Esophagus mucosa (tissue), 1 donor: ENCODE results near the gene ST6GAL1. TPM values are rescaled to one million over a fixed set of nuclear protein-coding genes. Genes with fewer than 3 reads are reported as not detected.

Experiments used
- total RNA-seq: library from RNA; stranded (reverse); gene quantifications from one replicate; pipeline ENCODE4 v1.2.4, GENCODE V29; 2023
- donor health status: DM: yes; HTN: yes; CAD: no.

ST6GAL1 gene
- total RNA-seq, 1 donor from 2014 or later: 13.2 TPM

Other genes with a start within 250 kb of the ST6GAL1 start
- not detected for gene KNG1, start 213.2 kb upstream of the ST6GAL1 start, total RNA-seq
- 118 TPM for gene EIF4A2, start 146.9 kb upstream of the ST6GAL1 start, total RNA-seq
- 18.2 TPM for gene RFC4, start 124.0 kb upstream of the ST6GAL1 start, total RNA-seq
- 0.08 TPM for gene ADIPOQ, start 87.8 kb upstream of the ST6GAL1 start, total RNA-seq
- 12.0 TPM for gene RPL39L, start 209.0 kb downstream of the ST6GAL1 start, total RNA-seq